ENCODE data around the gene CD28.
"Not testable (repeated sequence)": the region's sequence is repeated elsewhere in the genome, so short reads cannot be mapped to it uniquely, and the experiment has no call there.

Gene CD28

GRCh38 chr2:203687165-203687564, 19.3 kb upstream of the CD28 start:
- DNase-seq (ENCODE audit: low read depth in 2 of 2) = no peak

DNA sequence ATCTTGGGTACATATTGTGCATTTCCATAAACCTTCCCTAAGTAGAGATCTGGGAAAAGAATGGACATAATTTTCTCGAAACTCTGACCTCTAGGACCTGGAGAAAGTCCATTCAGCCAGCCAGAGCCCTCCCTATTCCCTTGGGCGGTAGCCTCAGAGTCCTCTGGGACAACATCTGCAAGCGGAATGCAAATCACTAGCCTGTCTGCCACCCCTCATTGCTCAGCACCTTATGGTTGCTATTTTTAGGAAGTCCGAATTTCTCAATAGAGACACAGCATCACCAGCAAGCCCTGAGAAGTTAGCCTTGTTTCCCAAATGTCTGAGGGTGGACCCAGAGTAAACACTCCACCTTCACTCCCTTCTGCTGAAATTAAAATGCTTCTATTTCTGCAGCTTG, 17.6 kb upstream of the CD28 start:
- no peak for DNase-seq (ENCODE audit: low read depth in 2 of 2)

GRCh38 chr2:203689426-203690116, 16.9 kb upstream of the CD28 start:
- peak; percentile 17 to 20 for DNase-seq (ENCODE audit: low read depth in 2 of 2)

- DNase-seq (ENCODE audit: low read depth in 2 of 2) = no peak
Measured at GRCh38 chr2:203690117-203690431, 16.4 kb upstream of the CD28 start.

DNA sequence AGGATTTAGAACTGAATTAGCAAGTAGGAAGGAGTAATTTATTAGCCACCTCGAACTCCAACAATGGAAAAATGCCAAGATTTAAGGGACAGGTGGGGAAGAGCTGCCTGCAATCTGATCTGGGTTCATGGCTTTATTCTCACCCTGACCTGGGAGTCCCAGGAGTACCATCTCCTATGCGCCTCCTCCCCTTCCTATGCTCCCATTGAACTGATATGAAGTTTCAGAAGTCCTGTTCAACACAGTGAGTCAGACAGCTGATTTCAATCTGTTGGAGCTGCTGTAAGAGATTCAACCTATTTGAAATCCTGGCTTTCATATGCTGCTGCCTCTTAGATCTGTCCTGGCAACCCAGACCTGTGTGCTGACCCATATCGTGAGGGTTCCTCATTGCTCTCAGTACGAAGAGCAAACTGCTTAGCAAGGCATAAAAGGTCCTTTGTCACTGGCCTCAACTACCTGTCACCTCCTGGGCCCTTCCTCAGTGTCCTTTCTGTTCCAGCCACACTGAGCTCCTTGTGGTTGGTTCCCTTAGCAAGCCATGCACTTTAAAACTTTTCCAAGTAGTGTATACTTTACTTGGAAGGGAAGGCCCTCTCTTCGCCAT, 15.9 kb upstream of the CD28 start:
- no peak for DNase-seq (ENCODE audit: low read depth in 2 of 2)

DNA sequence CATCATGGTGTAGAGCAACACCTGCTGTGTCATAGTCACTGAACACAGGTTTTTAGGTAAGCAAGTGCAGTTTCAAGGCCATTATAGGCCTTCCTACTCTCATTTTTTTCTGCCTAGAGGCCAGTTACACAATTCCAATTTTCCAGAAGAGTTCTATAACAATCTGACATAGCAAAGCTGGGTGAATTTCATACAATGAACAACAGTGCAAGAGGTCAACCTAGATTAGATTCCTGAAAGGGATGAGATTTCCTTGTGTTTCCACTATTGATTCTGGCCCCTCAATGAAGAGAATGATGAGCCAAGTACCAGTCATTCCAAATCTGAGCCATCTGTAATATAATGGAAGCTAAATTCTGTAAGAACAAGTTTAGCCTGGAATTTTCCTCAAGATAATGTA, 15.3 kb upstream of the CD28 start:
- DNase-seq (ENCODE audit: low read depth in 2 of 2) = no peak

GRCh38 chr2:203692031-203692710, 14.3 kb upstream of the CD28 start:
- DNase-seq (ENCODE audit: low read depth in 2 of 2) = no peak

GRCh38 chr2:203693242-203693879, 13.1 kb upstream of the CD28 start:
- no peak for DNase-seq (ENCODE audit: low read depth in 2 of 2)

DNA sequence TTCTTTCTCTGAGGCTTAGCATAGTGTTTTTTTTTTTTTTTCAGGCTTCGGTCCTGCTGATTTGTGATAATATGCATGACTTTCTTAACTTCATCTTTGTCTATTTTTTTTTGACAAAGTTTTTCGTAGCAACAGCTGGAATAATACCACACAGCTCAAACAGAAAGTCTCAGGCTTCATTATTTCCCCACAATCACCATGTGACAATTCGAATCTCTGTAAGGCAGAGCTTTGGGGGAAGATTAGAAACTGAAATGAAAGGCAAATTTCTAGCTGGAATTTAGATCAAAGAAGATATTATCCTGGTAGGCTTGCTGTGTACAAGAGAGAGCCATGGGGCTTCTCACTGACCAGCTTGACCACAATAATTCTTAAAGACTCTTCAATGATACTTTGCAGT, 12.2 kb upstream of the CD28 start:
- DNase-seq (ENCODE audit: low read depth in 2 of 2) = no peak

DNA sequence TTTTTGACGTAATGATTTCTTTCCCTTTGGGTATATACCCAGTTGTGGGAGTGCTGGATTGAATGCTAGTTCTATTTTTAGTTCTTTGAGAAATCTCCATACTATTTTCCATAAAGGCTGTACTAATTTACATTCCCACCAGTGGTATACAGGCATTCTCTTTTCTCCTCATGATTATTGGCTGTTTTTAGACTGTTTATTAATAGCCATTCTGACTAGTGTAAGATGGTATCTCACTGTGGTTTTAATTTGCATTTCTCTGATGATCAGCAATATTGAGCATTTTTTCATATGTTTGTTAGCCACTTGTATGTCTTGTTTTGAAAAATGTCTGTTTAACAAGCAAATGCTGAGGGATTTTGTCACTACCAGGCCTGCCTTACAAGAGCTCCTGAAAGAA, 9.2 kb upstream of the CD28 start:
- no peak for DNase-seq (ENCODE audit: low read depth in 2 of 2)

DNA sequence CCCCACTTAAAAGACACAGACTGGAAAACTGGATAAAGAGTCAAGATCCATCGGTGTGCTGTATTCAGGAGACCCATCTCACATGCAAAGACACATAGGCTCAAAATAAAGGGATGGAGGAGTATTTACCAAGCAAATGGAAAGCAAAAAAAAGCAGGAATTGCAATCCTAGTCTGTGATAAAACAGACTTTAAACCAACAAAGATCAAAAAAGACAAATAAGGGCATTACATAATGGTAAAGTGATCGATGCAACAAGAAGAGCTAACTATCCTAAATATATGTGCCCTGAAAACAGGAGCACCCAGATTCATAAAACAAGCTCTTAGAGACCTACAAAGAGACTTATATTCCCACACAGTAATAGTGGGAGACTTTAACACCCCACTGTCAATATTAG, 8.7 kb upstream of the CD28 start:
- not testable (repeated sequence) for DNase-seq (ENCODE audit: low read depth in 2 of 2)

DNA sequence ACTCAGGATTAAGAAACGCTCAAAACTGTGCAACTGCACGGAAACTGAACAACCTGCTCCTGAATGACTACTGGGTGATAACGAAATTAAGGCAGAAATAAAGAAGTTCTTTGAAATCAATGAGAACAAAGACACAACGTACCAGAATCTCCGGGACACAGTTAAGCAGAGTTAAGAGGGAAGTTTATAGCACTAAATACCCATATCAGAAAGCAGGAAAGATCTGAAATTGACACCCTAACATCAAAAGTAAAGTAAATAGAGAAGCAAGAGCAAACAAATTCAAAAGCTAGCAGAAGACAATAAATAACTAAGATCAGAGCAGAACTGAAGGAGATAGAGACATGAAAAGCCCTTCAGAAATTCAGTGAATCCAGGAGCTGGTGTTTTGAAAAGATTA, 8.0 kb upstream of the CD28 start:
- not testable (repeated sequence) for DNase-seq (ENCODE audit: low read depth in 2 of 2)

GRCh38 chr2:203704430-203704829, 2.0 kb upstream of the CD28 start:
- no peak for DNase-seq (ENCODE audit: low read depth in 2 of 2)

DNA sequence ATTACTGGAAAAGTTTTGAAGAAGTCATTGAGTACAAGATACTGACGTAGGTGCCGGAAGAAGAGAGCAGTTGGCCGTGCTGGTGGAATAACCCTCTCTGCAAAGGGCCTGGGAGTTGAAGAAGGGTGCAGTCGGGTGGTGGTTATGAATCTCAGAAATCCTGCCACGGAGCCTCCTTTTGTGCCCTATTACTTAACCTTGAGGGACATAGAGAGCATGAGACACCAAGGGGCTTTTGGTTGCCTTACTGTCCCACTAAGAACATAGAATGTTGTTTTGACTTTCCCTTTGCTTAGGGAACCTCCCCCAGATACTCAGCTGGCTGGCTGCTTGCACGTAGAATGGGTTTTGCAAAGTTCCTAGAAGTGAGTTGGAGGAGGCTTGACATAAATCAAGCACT, 1.3 kb upstream of the CD28 start:
- no peak for DNase-seq (ENCODE audit: low read depth in 2 of 2)

GRCh38 chr2:203707530-203707929, 1.1 kb downstream of the CD28 start:
- DNase-seq (ENCODE audit: low read depth in 2 of 2) = no peak

- DNase-seq (ENCODE audit: low read depth in 2 of 2) = no peak
Measured at GRCh38 chr2:203708846-203709396, 2.5 kb downstream of the CD28 start.

- DNase-seq (ENCODE audit: low read depth in 2 of 2) = no peak
Measured at GRCh38 chr2:203709416-203710040, 3.1 kb downstream of the CD28 start.

- DNase-seq (ENCODE audit: low read depth in 2 of 2) = no peak
Measured at GRCh38 chr2:203710226-203710625, 3.8 kb downstream of the CD28 start.

- no peak for DNase-seq (ENCODE audit: low read depth in 2 of 2)
Measured at GRCh38 chr2:203710952-203711351, 4.5 kb downstream of the CD28 start.

DNA sequence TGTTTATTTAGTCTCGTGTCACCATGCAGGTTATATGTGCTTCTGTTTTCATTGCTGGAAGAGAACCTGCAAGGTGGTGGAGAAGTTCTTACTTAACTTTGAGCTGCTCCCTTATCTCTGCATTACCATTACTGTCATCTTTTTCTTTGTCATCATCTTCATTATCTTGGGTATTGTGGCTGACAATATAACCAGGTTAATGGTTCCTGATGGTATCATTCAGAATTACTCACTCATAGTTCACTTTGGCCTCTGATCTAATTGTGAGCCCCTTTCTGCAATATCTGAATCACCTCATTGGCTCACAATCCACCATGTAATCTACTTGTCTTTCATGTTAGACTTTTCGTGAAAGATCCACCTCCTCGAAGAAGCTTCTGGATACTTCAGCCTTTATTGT, 5.0 kb downstream of the CD28 start:
- no peak for DNase-seq (ENCODE audit: low read depth in 2 of 2)

DNA sequence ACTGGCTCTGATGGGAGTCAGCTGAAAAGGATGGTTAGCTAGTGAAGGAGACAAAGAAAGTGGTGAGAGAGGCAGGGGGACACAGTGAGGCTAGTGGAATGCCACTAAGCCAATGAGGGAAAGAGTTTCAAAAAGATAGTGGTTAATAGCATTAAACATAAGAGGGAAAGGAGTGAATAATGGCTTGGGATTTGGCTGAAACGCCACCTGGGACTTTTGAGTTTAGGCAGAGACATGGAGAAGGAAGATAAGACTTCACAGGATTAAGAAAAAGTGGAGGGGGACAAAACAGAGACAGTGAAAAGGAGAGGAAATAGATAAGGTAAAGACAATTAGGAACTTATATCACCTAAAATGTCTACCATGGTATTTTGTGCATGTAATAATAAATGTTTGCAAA, 6.9 kb downstream of the CD28 start:
- DNase-seq (ENCODE audit: low read depth in 2 of 2) = no peak

DNA sequence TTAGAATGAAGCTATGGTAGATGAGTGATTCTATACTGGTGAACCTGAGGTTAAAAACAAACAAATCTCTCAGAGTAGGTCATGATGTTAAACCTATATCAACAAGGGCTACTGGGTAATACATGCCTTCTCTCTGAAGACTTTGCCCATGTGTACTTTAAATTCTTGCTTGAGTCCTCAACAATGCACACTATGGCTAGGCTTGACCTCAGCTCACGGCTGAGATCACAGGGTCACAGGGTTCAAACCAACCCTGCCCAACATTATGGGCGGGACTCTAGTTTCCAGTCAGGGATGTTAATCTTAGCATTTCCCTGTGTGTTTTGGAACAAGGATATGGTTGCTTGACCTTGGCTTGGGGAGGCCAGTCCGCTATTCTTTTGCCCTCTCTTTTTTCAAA, 7.7 kb downstream of the CD28 start:
- DNase-seq (ENCODE audit: low read depth in 2 of 2) = no peak
